GM21723 (cell line): ENCODE data around the gene ASIC3.
A peak's percentile ranks its signal among the peaks of the same experiment; 100 is the strongest.

ENCODE experiments used
- ATAC-seq: cut with Tn5 transposase; IDR thresholded peaks from one replicate; pipeline ENCODE4 v1.9.1; 2021; ENCODE audit warnings: mild to moderate bottlenecking, moderate library complexity; ENCODE audit not compliant: unreplicated experiment

Gene ASIC3

GRCh38 chr7:151056666-151057505, 8.6 kb downstream of the ASIC3 start:
- no peak for ATAC-seq

DNA sequence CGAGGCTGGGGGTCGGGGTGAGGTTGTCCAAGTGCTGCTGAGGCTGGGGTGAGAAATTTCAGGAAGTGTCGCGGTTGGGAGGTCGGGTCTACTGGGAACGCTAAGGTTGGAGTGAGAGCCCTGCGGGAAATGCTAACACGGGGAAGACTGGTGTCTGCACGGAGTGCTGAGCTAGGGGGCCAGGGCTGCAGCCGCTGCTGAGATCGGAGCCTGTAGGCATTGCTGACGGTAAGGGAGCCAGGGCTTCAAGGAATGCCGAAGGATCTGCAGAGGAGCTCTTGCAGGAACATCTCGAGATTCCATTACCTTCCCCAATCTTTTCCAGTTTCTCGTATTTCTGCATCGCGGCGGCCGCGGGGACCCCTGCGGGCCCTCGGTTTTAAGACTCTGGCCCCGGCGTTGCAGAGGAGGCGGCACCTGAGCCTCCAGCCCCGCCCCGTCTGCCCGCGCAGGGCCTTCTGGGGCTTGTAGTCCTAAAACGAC, 9.2 kb downstream of the ASIC3 start, which contains the start of gene CDK5:
Gene CDK5 (minus strand): TSS at position 392 of the 483 bp plus-strand sequence. CDS start 49 bp downstream, at position 343.
- ATAC-seq, result peak; percentile 12

- peak; percentile 85 for ATAC-seq
These were observed 9.9 kb downstream of the ASIC3 start for GRCh38 chr7:151057989-151058780.

DNA sequence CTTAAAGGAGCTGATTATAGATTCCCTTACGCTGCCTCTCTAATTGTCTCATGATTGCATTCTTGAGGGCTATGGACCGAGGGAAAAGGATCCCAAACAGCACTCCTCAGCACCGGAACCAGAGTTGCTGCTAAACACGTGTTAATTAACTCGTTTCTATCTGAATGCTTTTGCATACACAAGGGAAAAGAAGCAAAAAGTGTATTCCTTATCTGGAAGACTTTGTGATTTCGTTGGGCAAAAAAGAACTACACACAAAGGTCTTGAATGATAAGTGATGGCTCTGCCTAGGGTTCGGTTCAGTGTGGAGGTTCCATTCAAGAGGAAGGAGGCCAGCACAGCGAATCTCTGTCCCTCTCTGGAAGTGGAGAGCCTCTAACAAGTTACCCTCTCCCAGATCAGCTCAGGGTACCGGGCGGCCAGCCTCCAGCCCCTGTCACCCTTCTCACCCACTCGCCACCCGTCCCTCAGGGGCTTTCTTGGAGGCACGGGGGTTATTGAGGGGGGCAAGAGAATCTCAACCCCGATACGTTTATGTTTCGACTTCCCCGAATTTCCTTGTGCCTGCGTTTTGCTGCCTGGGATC, 10.5 kb downstream of the ASIC3 start:
- ATAC-seq, result no peak

GRCh38 chr7:151059367-151060112, 11.2 kb downstream of the ASIC3 start, which contains the start of gene SLC4A2:
Gene SLC4A2, plus strand, starts transcription at chr7:151059589. Its CDS starts 2,399 bp downstream, at chr7:151061988.
- peak; percentile 36 for ATAC-seq

DNA sequence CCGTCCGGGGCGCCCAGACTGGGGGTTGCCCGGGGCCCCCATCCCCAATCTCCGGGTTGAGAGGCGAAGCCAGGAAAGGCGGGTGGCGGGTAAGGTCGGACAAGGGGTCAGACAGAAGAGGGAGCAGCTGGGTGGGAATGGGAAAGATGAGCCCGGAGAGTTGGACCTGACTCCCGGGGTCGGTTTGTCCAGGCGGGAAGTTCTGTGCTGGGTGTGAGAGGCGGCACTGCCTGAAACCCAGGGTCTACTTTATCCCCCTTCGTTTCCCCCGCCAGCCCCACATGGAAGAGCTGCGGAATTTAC, 11.7 kb downstream of the ASIC3 start:
- ATAC-seq, result no peak

DNA sequence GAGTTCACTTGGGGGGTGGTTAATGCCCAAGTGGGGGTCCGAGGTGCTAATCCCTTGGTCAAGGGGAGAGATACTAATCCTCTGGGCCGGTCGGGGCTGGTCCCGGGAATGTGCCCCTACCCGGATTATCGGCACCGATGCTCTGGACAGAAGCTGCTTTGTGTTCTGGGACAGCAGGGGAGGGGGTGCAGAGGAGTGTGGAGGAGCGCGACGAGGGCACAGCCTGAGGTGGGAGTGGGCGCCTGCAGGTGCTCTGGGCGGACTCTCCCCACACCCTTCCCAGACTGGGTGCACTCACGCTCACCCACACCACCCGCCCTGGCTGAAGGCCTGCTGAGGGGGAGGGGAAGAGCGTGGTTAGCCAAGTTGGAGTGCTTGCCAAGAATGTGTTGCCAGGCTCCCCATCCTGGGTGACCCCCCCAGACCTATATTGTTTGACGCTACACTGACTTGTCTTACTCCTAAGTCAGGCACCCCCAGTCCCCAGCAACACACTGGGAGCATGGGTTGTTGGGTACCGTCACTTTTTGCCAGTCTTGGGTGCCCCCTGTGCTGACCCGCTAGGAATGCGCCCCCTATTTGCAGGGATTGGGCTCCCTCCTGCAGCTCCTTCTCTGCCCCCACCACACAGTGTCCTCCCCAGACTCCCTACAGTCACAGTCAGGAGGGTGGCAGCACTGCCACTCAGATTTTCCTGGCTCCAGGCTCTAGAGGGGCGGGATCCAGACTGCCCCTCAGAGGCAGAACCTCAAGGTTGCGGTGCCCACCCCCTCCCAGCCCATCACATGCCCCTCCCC, 12.3 kb downstream of the ASIC3 start:
- no peak for ATAC-seq

DNA sequence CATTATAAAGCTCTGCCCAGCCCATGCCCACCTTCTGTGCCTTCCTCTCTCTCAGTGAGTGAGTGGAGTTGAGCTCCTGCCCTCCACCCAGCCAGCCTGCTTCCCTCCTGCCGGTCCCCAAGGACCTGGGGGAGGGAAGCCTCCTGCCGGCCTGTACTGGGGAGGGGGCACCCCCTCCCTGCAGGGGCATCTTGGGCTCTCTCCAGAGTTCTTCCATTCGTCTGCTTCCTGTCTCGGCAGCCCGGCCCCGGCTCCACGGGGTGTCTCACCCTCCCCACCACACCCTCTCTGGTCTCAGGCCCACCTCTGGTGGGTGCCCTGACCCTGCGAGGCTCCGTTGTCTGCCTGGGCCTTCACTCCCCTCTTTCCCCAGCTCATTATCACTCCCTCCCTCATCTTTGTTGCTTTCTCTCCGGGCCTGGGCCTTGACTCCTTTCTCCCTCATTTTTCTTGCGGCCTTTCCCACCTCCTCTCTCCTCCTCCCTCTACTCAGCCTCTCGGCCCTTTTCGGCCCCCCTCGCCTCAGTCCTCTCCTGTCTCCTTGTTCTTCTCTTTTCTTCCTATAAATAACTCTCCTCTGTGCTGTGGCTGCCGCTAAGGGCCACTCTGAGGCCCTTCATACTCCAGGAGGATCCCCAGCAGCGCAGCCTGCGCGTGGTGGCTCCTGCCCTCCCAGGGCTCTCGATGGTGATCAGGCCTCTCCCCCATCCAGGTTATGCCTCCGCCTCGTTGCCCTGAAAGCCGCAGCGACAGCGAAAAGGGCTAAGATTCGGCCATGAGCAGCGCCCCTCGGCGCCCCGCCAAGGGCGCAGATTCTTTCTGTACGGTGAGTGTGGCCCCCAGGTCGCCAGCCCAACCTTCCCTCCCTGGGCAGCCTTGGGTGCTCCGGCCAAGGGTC, 13.1 kb downstream of the ASIC3 start:
- no peak for ATAC-seq

GRCh38 chr7:151062111-151062398, 13.7 kb downstream of the ASIC3 start:
- ATAC-seq, result no peak

DNA sequence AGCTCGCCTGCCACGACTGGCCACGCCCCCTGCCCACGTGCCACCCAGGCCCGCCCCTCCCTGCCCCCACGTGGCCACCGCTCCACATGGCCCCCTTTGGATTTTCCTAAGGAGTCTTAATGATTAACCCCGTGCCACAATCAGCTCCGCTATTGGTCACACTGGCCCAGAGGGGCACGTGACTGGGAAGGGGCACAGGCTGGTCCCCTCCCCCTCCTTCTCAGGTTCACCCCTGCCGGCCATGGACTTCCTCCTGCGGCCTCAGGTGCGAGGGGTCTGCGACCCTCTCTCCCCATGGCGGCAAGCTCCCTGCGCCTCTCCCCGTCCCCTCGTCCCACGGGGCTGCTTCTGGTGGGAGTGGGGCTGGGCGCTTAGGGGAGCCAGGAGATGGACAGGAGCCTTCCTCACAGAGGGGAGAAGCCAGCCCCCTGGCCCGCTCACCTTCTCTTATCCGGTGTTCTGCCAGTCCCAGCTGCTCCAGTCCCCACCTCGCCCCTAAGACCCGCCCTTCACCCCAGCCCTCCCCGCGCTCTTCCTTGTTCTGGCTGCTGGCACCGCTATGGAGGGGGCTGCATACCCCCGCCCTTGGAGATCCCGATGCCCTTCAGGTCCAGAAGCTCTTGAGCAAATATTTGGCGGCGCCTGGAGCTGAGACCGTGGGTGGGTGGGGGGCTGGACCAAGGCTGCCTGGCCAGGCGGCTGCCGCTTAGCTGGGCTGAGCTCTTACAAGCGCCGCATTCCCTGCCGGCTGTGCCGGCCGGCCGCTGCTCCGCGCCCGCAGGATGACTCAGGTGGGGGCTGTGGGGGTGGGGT, 14.3 kb downstream of the ASIC3 start:
- ATAC-seq, result no peak

- no peak for ATAC-seq
These were observed 14.9 kb downstream of the ASIC3 start for GRCh38 chr7:151063212-151063561.

GRCh38 chr7:151064454-151064853, 16.1 kb downstream of the ASIC3 start:
- no peak for ATAC-seq

- ATAC-seq, result no peak
These were observed 16.7 kb downstream of the ASIC3 start for GRCh38 chr7:151064993-151065392.

GRCh38 chr7:151065516-151065915, 17.2 kb downstream of the ASIC3 start:
- no peak for ATAC-seq

DNA sequence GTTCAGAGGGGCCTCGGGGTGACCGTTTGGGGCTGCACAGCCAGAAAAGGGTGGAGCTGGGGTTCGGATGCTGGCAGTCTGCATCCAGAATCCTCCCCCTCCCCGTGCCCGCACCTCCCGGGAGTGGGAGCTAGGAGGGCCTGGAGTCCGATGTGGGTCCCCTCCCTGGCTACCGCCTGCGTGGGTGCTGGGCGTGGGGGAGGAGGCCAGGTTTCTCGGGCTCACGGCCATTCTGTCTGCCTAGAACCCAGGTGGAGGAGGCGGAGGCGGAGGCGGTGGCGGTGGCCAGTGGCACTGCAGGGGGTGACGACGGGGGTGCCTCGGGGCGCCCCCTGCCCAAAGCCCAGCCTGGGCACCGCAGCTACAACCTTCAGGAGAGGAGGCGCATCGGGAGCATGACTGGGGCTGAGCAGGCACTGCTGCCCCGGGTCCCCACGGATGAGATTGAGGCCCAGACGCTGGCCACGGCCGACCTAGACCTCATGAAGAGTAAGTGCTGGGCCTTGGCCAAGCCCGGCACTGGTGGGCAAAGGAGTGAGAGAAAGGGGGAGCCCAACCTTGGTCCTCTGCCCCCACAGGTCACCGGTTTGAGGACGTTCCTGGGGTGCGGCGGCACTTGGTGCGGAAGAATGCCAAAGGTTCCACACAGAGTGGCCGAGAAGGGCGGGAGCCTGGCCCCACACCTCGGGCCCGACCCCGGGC, 18.1 kb downstream of the ASIC3 start:
- no peak for ATAC-seq

GRCh38 chr7:151068069-151068773, 19.9 kb downstream of the ASIC3 start:
- ATAC-seq, result no peak
